Measurements from ENCODE around the gene CCDC88C.
A peak's percentile ranks its signal among the peaks of the same experiment; 100 is the strongest.

The CCDC88C gene

GRCh38 chr14:91328313-91329050 is 89.1 kb downstream of the CCDC88C start:
- no peak for DNase-seq (ENCODE audit: low spot score)

DNA sequence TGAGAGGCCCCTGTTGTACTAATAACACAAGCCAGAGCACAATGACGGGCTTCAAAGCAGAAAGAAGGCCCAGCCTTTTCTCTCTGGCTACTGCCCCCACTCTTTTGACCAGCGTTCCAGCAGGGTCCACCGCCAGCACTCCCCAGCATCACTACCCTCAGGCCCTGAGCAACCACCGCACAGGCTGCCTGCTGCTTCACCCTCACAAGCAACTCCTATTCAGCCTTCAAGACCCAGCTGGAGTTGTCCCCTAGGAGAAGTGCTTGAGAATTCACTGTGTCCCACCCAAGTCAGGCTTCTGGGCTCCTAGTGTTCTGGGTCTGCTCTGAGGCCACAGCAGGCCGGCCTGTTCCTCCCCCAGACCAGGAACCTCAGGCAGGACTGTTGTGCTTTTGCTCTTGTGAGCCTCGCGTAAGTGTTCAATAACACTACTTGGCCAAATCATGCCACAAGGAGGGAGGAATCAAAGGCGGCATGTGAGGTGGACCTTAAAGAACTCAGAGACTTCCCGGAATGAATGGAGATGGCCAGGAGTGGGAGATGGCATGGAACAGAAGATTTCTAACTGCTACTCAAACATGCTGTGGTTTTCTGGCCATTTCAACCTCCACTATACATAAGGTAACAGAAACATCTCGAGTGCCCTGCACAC is 89.8 kb downstream of the CCDC88C start:
- no peak for DNase-seq (ENCODE audit: low spot score)

DNA sequence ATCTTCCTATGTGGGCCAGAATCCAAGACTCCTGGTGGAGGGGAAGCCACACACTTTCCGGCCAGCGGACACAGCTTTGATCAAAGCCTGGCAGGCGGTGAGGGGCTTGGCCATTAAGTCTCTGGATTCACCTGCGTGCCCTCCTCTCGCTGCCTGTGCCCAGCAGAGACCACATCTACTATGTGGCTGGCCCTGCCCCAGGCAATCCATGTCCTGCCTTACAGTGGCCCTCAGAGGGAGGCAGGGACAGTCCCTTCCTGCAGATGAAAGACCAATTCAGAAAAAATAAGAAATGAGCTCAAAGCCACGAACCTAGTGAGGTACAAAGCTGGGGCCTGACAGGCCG is 90.4 kb downstream of the CCDC88C start:
- DNase-seq (ENCODE audit: low spot score): no peak

GRCh38 chr14:91326514-91327249 is 90.9 kb downstream of the CCDC88C start:
- no peak for DNase-seq (ENCODE audit: low spot score)

DNA sequence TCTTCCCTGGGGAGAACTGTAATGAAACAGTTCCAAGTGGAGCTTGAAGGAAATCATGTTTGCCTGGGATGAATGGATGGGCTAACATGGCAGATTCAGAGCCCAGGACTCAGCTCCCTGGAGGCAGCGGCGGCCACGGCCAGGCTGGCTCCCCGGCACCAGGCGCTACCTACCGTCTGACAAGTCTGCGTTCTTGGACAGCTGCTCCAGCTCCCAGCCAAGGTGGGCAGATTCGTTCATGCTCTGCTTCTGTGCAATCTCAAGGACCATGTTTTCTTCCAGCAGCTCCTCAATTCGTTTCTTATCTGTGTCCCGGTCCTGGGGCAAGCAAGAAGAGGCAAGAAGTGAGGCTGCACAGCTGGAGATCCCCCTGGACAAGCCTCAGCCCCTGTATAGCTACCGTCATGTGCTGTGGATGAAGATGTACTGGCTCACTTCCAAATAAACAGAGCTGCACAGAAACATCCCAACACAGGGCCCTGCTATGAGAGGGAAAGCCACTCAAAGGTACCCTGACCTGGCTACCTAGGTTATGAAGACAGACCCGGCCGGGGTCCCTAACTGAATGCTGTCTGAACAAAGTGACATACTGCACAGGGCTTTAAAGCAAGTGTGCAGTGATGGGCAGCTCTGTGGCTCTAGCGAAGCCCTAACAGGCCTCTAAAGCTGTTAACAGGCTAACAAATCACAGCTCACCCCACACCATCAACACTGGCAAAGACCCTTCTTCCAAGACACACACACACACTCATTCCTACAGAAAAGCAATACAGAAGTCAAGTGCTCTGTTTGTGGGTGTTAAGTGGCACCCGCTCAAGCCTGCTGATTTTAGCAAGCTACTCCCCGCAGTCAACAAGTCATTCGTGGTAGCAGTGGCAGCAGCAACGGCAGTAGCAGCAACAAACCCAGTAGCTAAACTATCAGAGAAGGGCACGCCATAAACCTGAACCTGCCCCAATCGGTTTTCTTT is 92.7 kb downstream of the CCDC88C start:
- DNase-seq (ENCODE audit: low spot score): peak; percentile 48

DNA sequence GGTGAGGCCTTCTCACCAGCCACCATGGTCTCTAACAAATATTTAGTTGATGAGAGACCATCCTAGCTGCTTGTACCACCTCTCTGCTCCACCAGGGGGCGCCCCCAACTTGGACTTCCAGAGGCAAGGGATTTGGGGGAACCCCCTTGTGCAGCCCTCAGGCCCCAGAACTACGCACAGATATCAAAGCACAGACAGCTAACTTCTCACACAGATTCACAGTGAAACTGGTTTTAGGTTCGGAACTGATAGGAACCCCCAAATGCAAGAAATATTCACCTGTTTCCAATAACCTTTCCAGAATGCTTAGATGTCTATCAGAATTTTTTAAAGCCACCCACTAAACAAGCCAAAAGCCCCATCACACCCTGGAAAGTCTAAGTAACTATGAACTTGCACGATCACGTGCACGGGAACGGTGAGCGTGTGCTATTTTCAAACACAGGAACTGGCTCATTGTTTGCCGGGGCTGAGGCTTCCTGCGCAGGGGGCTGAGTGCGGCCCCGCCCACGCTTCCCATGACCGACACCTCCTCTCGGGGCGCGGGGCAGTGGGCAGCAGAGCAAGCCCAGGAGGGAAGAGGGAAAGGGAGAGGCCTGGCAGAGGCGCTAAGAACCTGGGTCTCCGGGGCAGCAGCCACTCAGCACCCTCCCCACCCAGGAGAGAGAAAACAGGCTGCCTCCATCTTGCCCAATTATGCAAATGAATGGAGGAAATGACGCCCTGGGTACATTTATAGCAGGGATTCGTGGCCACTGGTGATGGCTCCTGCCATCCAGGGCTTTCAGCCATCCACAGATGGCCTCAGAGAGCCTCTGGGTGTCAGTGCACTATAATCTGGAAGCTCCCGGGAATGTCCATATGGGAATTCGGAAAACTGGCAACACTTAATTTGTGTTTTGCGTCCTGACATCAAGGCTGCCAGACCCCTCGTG is 93.7 kb downstream of the CCDC88C start:
- peak; percentile 77 for DNase-seq (ENCODE audit: low spot score)

DNA sequence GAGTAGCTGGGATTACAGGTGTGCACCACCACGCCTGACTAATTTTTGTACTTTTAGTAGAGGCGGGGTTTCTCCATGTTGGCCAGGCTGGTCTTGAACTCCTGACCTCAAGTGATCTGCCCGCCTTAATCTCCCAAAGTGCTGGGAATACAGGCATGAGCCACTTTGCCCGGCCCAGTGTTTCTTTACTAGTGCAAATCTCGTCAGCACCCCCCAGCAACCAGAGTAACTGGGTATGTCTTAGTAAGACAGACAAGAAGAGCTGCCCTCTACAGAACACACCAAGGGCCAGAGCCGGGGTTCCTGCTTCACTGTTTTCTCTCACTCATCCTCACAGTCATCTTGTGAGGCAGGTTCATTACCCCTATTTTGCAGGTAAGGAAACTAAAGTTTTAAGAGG is 94.6 kb downstream of the CCDC88C start:
- no peak for DNase-seq (ENCODE audit: low spot score)

DNA sequence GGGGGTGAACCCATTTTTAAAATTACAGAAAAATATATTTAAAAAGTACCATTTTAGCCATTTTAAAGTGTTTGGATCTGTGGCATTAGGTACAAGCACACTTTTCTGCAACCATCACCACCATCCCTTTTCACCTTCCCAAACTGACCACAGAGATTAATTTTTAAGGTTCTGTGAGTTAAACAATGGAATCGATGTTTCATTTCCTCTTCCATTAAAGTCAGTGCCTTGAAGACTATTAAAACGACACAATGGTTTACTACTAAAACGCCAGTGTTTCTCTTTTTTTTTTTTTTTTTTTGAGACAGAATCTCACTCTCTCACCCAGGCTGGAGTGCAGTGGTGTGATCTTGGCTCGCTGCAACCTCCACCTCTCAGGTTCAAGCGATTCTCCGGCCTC is 95.0 kb downstream of the CCDC88C start:
- DNase-seq (ENCODE audit: low spot score): no peak

DNA sequence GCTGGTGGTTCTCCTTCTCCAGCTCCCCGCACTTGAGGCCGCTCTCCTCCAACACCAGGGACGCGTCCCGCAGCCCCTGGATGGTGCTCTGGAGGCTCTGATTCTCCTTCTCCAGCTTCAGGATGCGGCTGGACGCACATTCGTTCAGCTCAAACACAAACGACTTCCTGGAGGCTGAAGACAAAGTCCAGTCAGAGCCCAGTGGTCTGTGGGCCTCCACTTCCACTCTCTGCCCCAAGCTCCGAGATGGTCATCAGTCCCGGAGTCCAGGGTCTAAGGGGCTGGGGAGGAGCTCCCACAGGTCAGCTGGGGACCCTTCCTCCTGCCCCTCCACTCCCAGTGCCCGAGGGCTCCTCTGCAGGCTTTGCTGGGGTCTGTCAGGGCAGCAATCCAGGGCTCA is 96.5 kb downstream of the CCDC88C start:
- no peak for DNase-seq (ENCODE audit: low spot score)

DNA sequence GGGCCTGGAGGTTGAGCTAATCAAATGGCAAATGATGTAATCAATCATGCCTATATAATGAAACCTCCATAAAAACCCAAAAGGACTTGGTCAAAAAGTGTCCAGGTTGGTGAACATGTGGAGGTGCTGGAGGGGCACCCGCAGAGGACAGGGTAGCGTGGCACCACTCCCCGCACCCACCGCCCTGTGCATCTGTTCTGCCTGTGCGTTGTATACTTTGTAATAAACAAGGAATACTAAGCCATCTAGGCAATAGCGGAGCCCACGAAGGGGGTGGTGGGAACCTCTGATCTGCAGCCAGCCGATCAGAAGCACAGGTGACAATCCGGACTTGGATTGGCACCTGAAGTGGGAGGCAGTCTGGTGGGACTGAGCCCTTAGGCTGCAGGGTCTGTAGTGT is 97.4 kb downstream of the CCDC88C start:
- no peak for DNase-seq (ENCODE audit: low spot score)

DNA sequence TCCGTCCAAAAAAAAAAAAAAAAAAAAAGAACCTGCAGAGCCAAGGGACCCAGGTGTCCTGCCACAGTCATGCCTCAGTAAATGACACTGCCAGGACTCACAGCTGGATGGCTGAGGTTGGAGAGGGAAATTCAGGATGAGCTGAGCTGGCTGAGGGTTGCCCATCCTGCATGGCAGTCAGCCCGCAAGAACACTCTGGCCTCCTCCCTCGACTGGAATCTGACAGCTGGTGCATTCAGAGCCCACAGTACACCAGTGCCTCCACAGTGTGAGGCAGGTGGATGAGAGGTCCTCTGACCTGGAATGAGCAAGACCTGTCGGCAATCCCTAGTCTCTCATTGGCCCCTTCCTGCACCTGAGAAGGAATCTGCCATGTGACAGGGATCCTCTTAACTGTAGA is 98.7 kb downstream of the CCDC88C start:
- no peak for DNase-seq (ENCODE audit: low spot score)

DNA sequence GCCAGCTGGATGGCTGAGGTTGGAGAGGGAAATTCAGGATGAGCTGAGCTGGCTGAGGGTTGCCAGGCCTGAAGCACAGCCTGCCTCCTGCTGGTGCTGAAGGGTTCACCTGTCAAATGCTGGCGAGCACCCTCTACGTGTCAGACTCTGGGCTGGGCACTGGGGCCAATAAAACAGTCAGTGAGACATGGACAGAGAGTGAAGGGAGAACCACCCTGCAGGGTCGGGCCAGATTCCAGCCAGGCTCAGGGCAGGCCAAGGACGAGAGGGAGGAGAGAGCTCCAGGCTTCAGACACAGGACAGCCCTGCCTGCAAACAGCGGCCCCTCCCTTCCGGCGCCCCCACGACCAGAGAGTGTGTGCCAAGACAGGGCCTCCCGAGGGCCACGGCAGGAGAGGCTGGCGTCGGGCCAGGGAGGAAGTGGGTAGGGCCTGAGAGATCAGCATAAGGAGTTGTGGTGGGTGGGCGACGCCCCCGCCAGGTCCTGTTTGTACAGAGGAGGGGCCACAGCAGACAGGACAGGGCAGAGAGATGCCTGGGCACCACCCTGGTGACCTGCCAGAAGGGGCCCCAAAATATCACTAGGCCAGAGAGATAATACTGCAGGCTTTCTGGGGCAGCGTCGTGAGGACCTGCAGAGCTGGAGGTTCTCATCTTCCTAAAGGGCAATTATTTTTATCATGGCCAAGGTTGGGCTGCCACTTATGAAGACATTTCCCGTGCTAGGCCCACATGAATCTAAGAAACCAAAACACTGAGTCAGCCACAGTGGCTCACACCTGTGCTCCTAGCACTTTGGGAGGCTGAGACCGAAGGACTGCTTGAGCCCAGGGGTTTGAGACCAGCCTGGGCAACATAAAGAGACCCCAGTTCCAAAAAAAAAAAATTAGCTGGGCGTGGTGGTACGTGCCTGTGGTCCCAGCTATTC is 100.0 kb downstream of the CCDC88C start:
- no peak for DNase-seq (ENCODE audit: low spot score)

DNA sequence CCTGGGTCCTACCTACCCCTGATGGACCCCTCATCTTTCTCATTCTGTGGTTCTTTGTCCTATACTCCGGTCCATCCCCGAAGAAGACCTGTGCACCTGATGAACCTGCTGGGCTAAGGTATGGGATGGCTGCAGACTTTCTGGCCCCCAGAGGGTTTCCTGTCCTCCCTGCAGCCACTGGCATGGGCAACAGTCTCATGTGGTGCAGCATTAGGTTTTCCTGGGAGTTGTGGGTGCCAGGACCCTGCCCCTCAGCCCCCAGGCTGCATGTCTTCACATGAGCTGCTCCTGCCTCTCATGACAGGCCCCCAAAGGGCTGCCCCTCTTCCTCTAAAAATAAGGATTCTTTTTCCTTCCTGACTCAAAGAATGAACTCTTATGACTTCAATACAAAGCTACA is 100.9 kb downstream of the CCDC88C start:
- no peak for DNase-seq (ENCODE audit: low spot score)

- no peak for DNase-seq (ENCODE audit: low spot score)
Measured at GRCh38 chr14:91315844-91316267, 101.8 kb downstream of the CCDC88C start.

GRCh38 chr14:91313852-91314251 is 103.8 kb downstream of the CCDC88C start:
- no peak for DNase-seq (ENCODE audit: low spot score)

GRCh38 chr14:91313154-91313850 is 104.3 kb downstream of the CCDC88C start:
- DNase-seq (ENCODE audit: low spot score): no peak

- DNase-seq (ENCODE audit: low spot score): no peak
Measured at GRCh38 chr14:91311284-91311662, 106.3 kb downstream of the CCDC88C start.

GRCh38 chr14:91310606-91311283 is 106.9 kb downstream of the CCDC88C start:
- no peak for DNase-seq (ENCODE audit: low spot score)

All from Ammon's horn (tissue), 1 donor.